UCSD-AML1 (cell line): ENCODE data around the gene STARD13.
"Not testable (repeated sequence)": the region's sequence is repeated elsewhere in the genome, so short reads cannot be mapped to it uniquely, and the experiment has no call there.

ENCODE experiments used
- DNase-seq: peaks from one replicate; lab custom pipeline; 2025; ENCODE audit not compliant: unreplicated experiment; lab: John Stamatoyannopoulos, UW

Gene STARD13

GRCh38 chr13:33181264-33181663, 104.3 kb downstream of the STARD13 start:
- DNase-seq, result no peak

GRCh38 chr13:33180122-33180804, 105.3 kb downstream of the STARD13 start:
- DNase-seq, result no peak

GRCh38 chr13:33179463-33179862, 106.1 kb downstream of the STARD13 start:
- no peak for DNase-seq

GRCh38 chr13:33178209-33178840, 107.2 kb downstream of the STARD13 start:
- DNase-seq, result no peak

GRCh38 chr13:33177340-33178208, 108.0 kb downstream of the STARD13 start:
- not testable (repeated sequence) for DNase-seq

GRCh38 chr13:33176526-33176925, 109.0 kb downstream of the STARD13 start:
- no peak for DNase-seq

GRCh38 chr13:33175991-33176390, 109.6 kb downstream of the STARD13 start:
- no peak for DNase-seq

- no peak for DNase-seq
Measured at GRCh38 chr13:33174931-33175330, 110.6 kb downstream of the STARD13 start.

- no peak for DNase-seq
Measured at GRCh38 chr13:33174491-33174890, 111.1 kb downstream of the STARD13 start.

- no peak for DNase-seq
Measured at GRCh38 chr13:33172911-33173310, 112.6 kb downstream of the STARD13 start.

- no peak for DNase-seq
Measured at GRCh38 chr13:33172400-33172799, 113.2 kb downstream of the STARD13 start.

GRCh38 chr13:33169273-33169980, 116.1 kb downstream of the STARD13 start:
- no peak for DNase-seq

- no peak for DNase-seq
Measured at GRCh38 chr13:33168321-33168960, 117.1 kb downstream of the STARD13 start.

GRCh38 chr13:33167491-33167890, 118.1 kb downstream of the STARD13 start:
- no peak for DNase-seq

- no peak for DNase-seq
Measured at GRCh38 chr13:33165787-33166186, 119.8 kb downstream of the STARD13 start.

- DNase-seq, result no peak
Measured at GRCh38 chr13:33164331-33164730, 121.2 kb downstream of the STARD13 start.

- not testable (repeated sequence) for DNase-seq
Measured at GRCh38 chr13:33162725-33163124, 122.8 kb downstream of the STARD13 start.

- DNase-seq, result no peak
Measured at GRCh38 chr13:33158816-33159215, 126.7 kb downstream of the STARD13 start.

- no peak for DNase-seq
Measured at GRCh38 chr13:33158271-33158670, 127.3 kb downstream of the STARD13 start.

- no peak for DNase-seq
Measured at GRCh38 chr13:33154911-33155310, 130.6 kb downstream of the STARD13 start.
